IMR-90 (cell line): ENCODE results near the gene ARL4C. TPM values are rescaled to one million over a fixed set of nuclear protein-coding genes. Genes with fewer than 3 reads are reported as not detected.

Experiments
- ATAC-seq: fragments of 200-7000 bp; cut with Tn5 transposase; 2 replicates; pipeline ENCODE4 v1.9.1; 2020; ENCODE audit warnings: low read depth, mild to moderate bottlenecking, moderate library complexity
- BruUV-seq: library from RNA; stranded (reverse); fragments of 400-500 nt; replicated peaks from 2 replicates; lab custom pipeline; 2021; lab: Mats Ljungman, UMichigan
- CTCF ChIA-PET: fragments of 300-600 bp; formaldehyde crosslinking; extraction: SDS; loops from one replicate; lab custom pipeline; 2021; ENCODE audit warnings: antibody characterized with exemption; lab: Yijun Ruan, JAX
- POLR2A ChIA-PET: fragments of 300-600 bp; sonication (Branson Sonifier 250); formaldehyde crosslinking; loops from one replicate; lab custom pipeline; 2022; ENCODE audit warnings: antibody characterized with exemption; ENCODE audit not compliant: unreplicated experiment; lab: Charles Lee
- DNase-seq: peaks from one replicate; pipeline ENCODE4 v3.0.0; 2013
- H2AFZ ChIP-seq: replicated peaks from 2 replicates; pipeline ENCODE3; 2013; ENCODE audit warnings: low read length, mild to moderate bottlenecking; ENCODE audit not compliant: poor library complexity
- H2AK5ac ChIP-seq: 2 replicates; pipeline ENCODE4 v1.6.1; 2013; ENCODE audit warnings: low read depth, low read length, inconsistent platforms
- H2AK9ac ChIP-seq: replicated peaks from 2 replicates; pipeline ENCODE3; 2013; ENCODE audit warnings: mild to moderate bottlenecking, low read depth, low read length, moderate library complexity; ENCODE audit not compliant: poor library complexity
- H2BK120ac ChIP-seq: 2 replicates; pipeline ENCODE4 v1.6.1; 2013; ENCODE audit warnings: low read depth, low read length, inconsistent platforms
- H2BK15ac ChIP-seq: 3 replicates; pipeline ENCODE4 v1.6.1; 2013; ENCODE audit warnings: low read depth, low read length, inconsistent platforms
- H2BK20ac ChIP-seq: 2 replicates; pipeline ENCODE4 v1.6.1; 2013; ENCODE audit warnings: low read depth, mild to moderate bottlenecking, inconsistent platforms, low read length, moderate library complexity
- H2BK5ac ChIP-seq: 2 replicates; pipeline ENCODE4 v1.6.1; 2013; ENCODE audit warnings: mild to moderate bottlenecking, low read depth, low read length, inconsistent platforms; ENCODE audit not compliant: poor library complexity, severe bottlenecking
- H3K14ac ChIP-seq: replicated peaks from 2 replicates; pipeline ENCODE4 v1.6.1; 2013; ENCODE audit warnings: low read depth, low read length, inconsistent platforms
- H3K18ac ChIP-seq: 2 replicates; pipeline ENCODE4 v1.6.1; 2013; ENCODE audit warnings: low read depth, low read length, control low read depth
- H3K23ac ChIP-seq: 2 replicates; pipeline ENCODE4 v1.6.1; 2013; ENCODE audit warnings: low read depth, low read length, inconsistent platforms
- H3K27ac ChIP-seq: 2 replicates; pipeline ENCODE4 v1.5.1; 2013; ENCODE audit warnings: mild to moderate bottlenecking, control low read depth, low read length; ENCODE audit not compliant: insufficient read depth
- H3K27me3 ChIP-seq: 2 replicates; pipeline ENCODE4 v1.6.1; 2013; ENCODE audit warnings: low read length; ENCODE audit not compliant: control insufficient read depth, insufficient read depth
- H3K36me3 ChIP-seq: 2 replicates; pipeline ENCODE4 v1.6.1; 2013; ENCODE audit warnings: low read length, mixed read lengths; ENCODE audit not compliant: control insufficient read depth, insufficient read depth
- H3K4ac ChIP-seq: 2 replicates; pipeline ENCODE4 v1.6.1; 2013; ENCODE audit warnings: low read depth, low read length, inconsistent platforms
- H3K4me1 ChIP-seq: 2 replicates; pipeline ENCODE4 v1.6.1; 2013; ENCODE audit warnings: low read length, mixed read lengths; ENCODE audit not compliant: control insufficient read depth, insufficient read depth
- H3K4me2 ChIP-seq: 2 replicates; pipeline ENCODE4 v1.6.1; 2013; ENCODE audit warnings: low read depth, mild to moderate bottlenecking, control low read depth, low read length, moderate library complexity
- H3K4me3 ChIP-seq: 2 replicates; pipeline ENCODE4 v1.5.1; 2013; ENCODE audit warnings: low read depth, mild to moderate bottlenecking, control low read depth, low read length, moderate library complexity; ENCODE audit not compliant: insufficient read depth
- H3K56ac ChIP-seq: 2 replicates; pipeline ENCODE4 v1.6.1; 2013; ENCODE audit warnings: low read length, inconsistent platforms; ENCODE audit not compliant: insufficient read depth; ENCODE audit errors: extremely low read depth
- H3K79me1 ChIP-seq, 2 experiments: 2 replicates each; pipeline ENCODE4 v1.6.1; 2013; ENCODE audit warnings: low read length in 2 of 2, inconsistent platforms in 1 of 2, low read depth in 1 of 2
- H3K9ac ChIP-seq: 2 replicates; pipeline ENCODE4 v1.6.1; 2013; ENCODE audit warnings: low read depth, low read length, control low read depth
- H3K9me1 ChIP-seq: 2 replicates; pipeline ENCODE4 v1.6.1; 2013; ENCODE audit warnings: low read length, inconsistent platforms; ENCODE audit not compliant: insufficient read depth
- H3K9me3 ChIP-seq: 2 replicates; pipeline ENCODE4 v1.6.1; 2013; ENCODE audit warnings: low read length; ENCODE audit not compliant: control insufficient read depth, insufficient read depth
- H4K20me1 ChIP-seq: 2 replicates; pipeline ENCODE4 v1.6.1; 2013; ENCODE audit warnings: low read length, inconsistent platforms; ENCODE audit not compliant: insufficient read depth
- H4K5ac ChIP-seq: 2 replicates; pipeline ENCODE4 v1.6.1; 2013; ENCODE audit warnings: mild to moderate bottlenecking, low read depth, low read length, control low read depth
- H4K8ac ChIP-seq, 2 experiments: 2 replicates each; pipeline ENCODE4 v1.6.1; 2013; ENCODE audit warnings: low read depth in 2 of 2, low read length in 2 of 2, control low read depth in 1 of 2, inconsistent platforms in 1 of 2
- H4K91ac ChIP-seq: 2 replicates; pipeline ENCODE4 v1.6.1; 2013; ENCODE audit warnings: low read depth, low read length, inconsistent platforms; ENCODE audit not compliant: insufficient read depth
- BHLHE40 ChIP-seq: fragments of 150-350 bp; IDR thresholded peaks from 2 replicates; pipeline ENCODE4 v1.6.1; 2016; ENCODE audit warnings: mild to moderate bottlenecking, low read depth, low read length
- CEBPB ChIP-seq: IDR thresholded peaks from 2 replicates; pipeline ENCODE4 v1.6.1; 2012; ENCODE audit warnings: low read depth, low read length, improper control_type of control experiment
- CHD1 ChIP-seq: IDR thresholded peaks from 2 replicates; pipeline ENCODE4 v1.6.1; 2012; ENCODE audit warnings: low read depth, low read length, improper control_type of control experiment
- FOS ChIP-seq: fragments of 150-350 bp; IDR thresholded peaks from 2 replicates; pipeline ENCODE4 v1.6.1; 2016; ENCODE audit warnings: low read depth, low read length
- MAFK ChIP-seq: IDR thresholded peaks from 2 replicates; pipeline ENCODE4 v1.6.1; 2012; ENCODE audit warnings: low read depth, low read length, improper control_type of control experiment
- MAZ ChIP-seq: IDR thresholded peaks from 2 replicates; pipeline ENCODE4 v1.6.1; 2012; ENCODE audit warnings: low read depth, mild to moderate bottlenecking, low read length, improper control_type of control experiment, moderate library complexity, borderline replicate concordance
- MXI1 ChIP-seq: IDR thresholded peaks from 2 replicates; pipeline ENCODE4 v1.6.1; 2012; ENCODE audit warnings: low read depth, mild to moderate bottlenecking, low read length, moderate library complexity, borderline replicate concordance
- NFE2L2 ChIP-seq: fragments of 150-350 bp; IDR thresholded peaks from 2 replicates; pipeline ENCODE4 v1.6.1; 2016; ENCODE audit warnings: low read depth, mild to moderate bottlenecking, low read length
- POLR2A ChIP-seq: IDR thresholded peaks from 2 replicates; pipeline ENCODE4 v1.6.1; 2012; ENCODE audit warnings: mild to moderate bottlenecking, low read depth, low read length
- RAD21 ChIP-seq: IDR thresholded peaks from 2 replicates; pipeline ENCODE4 v1.6.1; 2012; ENCODE audit warnings: low read length, improper control_type of control experiment
- RCOR1 ChIP-seq: IDR thresholded peaks from 2 replicates; pipeline ENCODE4 v1.6.1; 2012; ENCODE audit warnings: mild to moderate bottlenecking, low read length, improper control_type of control experiment; ENCODE audit not compliant: insufficient replicate concordance
- RFX5 ChIP-seq: IDR thresholded peaks from 2 replicates; pipeline ENCODE4 v1.8.0; 2012; ENCODE audit warnings: low read depth, mild to moderate bottlenecking, low read length, moderate library complexity
- SMC3 ChIP-seq: fragments of 150-350 bp; IDR thresholded peaks from 2 replicates; pipeline ENCODE4 v1.6.1; 2016; ENCODE audit warnings: low read depth, mild to moderate bottlenecking, antibody characterized with exemption, low read length, moderate library complexity
- WGBS, 2 experiments: methylation state at CpG; one replicate each; pipeline versions ENCODE4 v1.1.5 to v1.1.7; 2013; ENCODE audit warnings: missing lambda C conversion rate in 2 of 2; ENCODE audit not compliant: insufficient read length in 1 of 2; ENCODE audit errors: extremely low coverage in 2 of 2; 5-methylcytosine and 5-hydroxymethylcytosine counted together
- dilution Hi-C: fragments of 300-500 bp; cut with HindIII; formaldehyde crosslinking; loops from one replicate; pipeline ENCODE4 v1.14.3; 2018; ENCODE audit warnings: low sequenced_read_pairs; ENCODE audit not compliant: unreplicated experiment
- in situ Hi-C: fragments of 300-500 bp; cut with MboI; formaldehyde crosslinking; loops from 3 replicates; pipeline ENCODE4 v1.14.3; 2019; ENCODE audit warnings: low sequenced_read_pairs, inconsistent platforms, mixed read lengths
- intact Hi-C: fragments of 100-400 bp; cut with micrococcal nuclease; formaldehyde crosslinking; loops from 2 replicates; pipeline ENCODE4 v1.10.0; 2022
- polyA plus RNA-seq, 3 experiments: library from polyadenylated mRNA; depleted of rRNA; stranded (reverse); fragments of >200 nt; gene quantifications; 2 replicates each; pipeline ENCODE4 v1.2.3, GENCODE V29; 2012; ENCODE audit warnings: low replicate concordance in 1 of 3
- total RNA-seq: library from RNA; depleted of rRNA; stranded (reverse); fragments of >200 nt; gene quantifications from 2 replicates; pipeline ENCODE4 v1.2.3, GENCODE V29; 2012
- TF ChIP-seq, protein P1 (sequence below): fragments of 150-350 bp; IDR thresholded peaks from 2 replicates; pipeline ENCODE4 v1.6.1; 2017; ENCODE audit warnings: mild to moderate bottlenecking, antibody characterized with exemption, low read length, low read depth
- TF ChIP-seq, protein P2 (sequence below): conservative IDR thresholded peaks from 2 replicates; pipeline ENCODE4 v1.5.1; 2012; ENCODE audit warnings: mild to moderate bottlenecking, low read depth, low read length, improper control_type of control experiment
- TF ChIP-seq, protein P3 (sequence below): fragments of 150-350 bp; IDR thresholded peaks from 2 replicates; pipeline ENCODE4 v1.6.1; 2016; ENCODE audit warnings: low read depth, mild to moderate bottlenecking, low read length, moderate library complexity, borderline replicate concordance

Gene ARL4C
- total and polyA plus RNA-seq, 2 of the 4 experiments (the other 2 are of a cell fraction), result 7.7 to 8.2 TPM

DNA sequence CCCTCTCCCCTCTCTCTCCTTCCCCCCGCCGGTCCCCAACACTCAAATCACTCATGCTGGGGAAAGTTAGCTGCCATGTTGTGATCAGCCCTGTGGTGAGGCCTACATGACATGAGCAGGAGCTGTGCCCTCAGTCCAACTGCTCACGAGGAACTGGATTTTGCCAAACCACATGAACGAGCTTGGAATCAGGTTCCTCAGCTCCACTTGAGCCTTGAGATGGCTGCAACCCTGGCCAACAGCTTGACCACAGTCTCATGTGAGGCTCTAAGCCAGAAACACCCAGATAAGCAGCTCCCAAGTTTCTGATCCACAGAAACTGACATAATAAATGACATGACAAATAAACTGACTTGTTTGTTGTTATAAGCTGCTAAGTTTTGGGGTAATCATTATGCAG, 38.4 kb downstream of the ARL4C start:
- no peak overlapping the region for H3K4me2 ChIP-seq
- H4K91ac ChIP-seq, result no peak overlapping the region
- H2BK15ac ChIP-seq, result 0 out of 3 replicates have a peak overlapping the region, but pooled peaks have one; percentile 32
- H4K8ac ChIP-seq, result no peak overlapping the region
- peak overlapping the region; percentile 52; the same call in 1 of the 2 replicates for H2AK5ac ChIP-seq
- in situ Hi-C loops, result no loop called here
- no peaks in the 10 kb centered on the region for H3K4me1 ChIP-seq
- H2BK5ac ChIP-seq, result no peak overlapping the region
- no peak overlapping the region for H2BK20ac ChIP-seq
- H3K56ac ChIP-seq, result no peak overlapping the region
- 94% methylated on average over 2 of the region's 4 CpGs; no CpG with 5 or more reads in 1 of the 2 experiments for WGBS, 2 experiments
- H3K4me3 ChIP-seq, result no peak overlapping the region
- intact Hi-C loops, result no loop called here
- no peaks in the 10 kb centered on the region for H3K36me3 ChIP-seq
- dilution Hi-C loops, result no loop called here
- H4K5ac ChIP-seq, result no peak overlapping the region
- DNase-seq, result no peak
- H3K79me1 ChIP-seq, result no peaks in the 10 kb centered on the region
- H3K18ac ChIP-seq, result no peak overlapping the region
- H2AK9ac ChIP-seq, result no peak overlapping the region
- H3K9me3 ChIP-seq, result peaks cover 2% of the 10 kb centered on the region; the same call in 1 of the 2 replicates
- no peak overlapping the region for H2BK120ac ChIP-seq
- ChIA-PET CTCF (no interaction called here), POLR2A (no interaction called here)
- H2AFZ ChIP-seq, result peak overlapping the region; percentile 38
- no peak overlapping the region for H3K23ac ChIP-seq
- no peak overlapping the region for H3K14ac ChIP-seq
- no peaks in the 10 kb centered on the region for H3K27me3 ChIP-seq
- H3K27ac ChIP-seq, result no peak overlapping the region
- no peak for TF ChIP-seq BHLHE40
- TF ChIP-seq POLR2A, result no peak
- TF ChIP-seq NFE2L2, result no peak
- no peak for TF ChIP-seq FOS
- TF ChIP-seq, protein P1, sequence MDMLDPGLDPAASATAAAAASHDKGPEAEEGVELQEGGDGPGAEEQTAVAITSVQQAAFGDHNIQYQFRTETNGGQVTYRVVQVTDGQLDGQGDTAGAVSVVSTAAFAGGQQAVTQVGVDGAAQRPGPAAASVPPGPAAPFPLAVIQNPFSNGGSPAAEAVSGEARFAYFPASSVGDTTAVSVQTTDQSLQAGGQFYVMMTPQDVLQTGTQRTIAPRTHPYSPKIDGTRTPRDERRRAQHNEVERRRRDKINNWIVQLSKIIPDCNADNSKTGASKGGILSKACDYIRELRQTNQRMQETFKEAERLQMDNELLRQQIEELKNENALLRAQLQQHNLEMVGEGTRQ, result no peak
- TF ChIP-seq, protein P2, sequence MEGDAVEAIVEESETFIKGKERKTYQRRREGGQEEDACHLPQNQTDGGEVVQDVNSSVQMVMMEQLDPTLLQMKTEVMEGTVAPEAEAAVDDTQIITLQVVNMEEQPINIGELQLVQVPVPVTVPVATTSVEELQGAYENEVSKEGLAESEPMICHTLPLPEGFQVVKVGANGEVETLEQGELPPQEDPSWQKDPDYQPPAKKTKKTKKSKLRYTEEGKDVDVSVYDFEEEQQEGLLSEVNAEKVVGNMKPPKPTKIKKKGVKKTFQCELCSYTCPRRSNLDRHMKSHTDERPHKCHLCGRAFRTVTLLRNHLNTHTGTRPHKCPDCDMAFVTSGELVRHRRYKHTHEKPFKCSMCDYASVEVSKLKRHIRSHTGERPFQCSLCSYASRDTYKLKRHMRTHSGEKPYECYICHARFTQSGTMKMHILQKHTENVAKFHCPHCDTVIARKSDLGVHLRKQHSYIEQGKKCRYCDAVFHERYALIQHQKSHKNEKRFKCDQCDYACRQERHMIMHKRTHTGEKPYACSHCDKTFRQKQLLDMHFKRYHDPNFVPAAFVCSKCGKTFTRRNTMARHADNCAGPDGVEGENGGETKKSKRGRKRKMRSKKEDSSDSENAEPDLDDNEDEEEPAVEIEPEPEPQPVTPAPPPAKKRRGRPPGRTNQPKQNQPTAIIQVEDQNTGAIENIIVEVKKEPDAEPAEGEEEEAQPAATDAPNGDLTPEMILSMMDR, result no peak
- no peak for TF ChIP-seq MXI1
- no peak for TF ChIP-seq RFX5
- TF ChIP-seq RCOR1, result no peak
- TF ChIP-seq MAZ, result no peak
- TF ChIP-seq MAFK, result no peak
- TF ChIP-seq CEBPB, result no peak
- no peak for TF ChIP-seq SMC3
- no peak for TF ChIP-seq CHD1
- no peak for TF ChIP-seq RAD21
- TF ChIP-seq, protein P3, sequence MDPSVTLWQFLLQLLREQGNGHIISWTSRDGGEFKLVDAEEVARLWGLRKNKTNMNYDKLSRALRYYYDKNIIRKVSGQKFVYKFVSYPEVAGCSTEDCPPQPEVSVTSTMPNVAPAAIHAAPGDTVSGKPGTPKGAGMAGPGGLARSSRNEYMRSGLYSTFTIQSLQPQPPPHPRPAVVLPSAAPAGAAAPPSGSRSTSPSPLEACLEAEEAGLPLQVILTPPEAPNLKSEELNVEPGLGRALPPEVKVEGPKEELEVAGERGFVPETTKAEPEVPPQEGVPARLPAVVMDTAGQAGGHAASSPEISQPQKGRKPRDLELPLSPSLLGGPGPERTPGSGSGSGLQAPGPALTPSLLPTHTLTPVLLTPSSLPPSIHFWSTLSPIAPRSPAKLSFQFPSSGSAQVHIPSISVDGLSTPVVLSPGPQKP, result no peak
- H4K20me1 ChIP-seq, result no peaks in the 10 kb centered on the region
- no peak overlapping the region for H3K4ac ChIP-seq
- H3K9ac ChIP-seq, result no peak overlapping the region
- no peaks in the 10 kb centered on the region for H3K9me1 ChIP-seq
- no peak for ATAC-seq
- no TSS peak for BruUV-seq
